DMS114 treated with DMSO at 0.1 percent for 48 hours (cell line): Measurements from ENCODE around the gene OR52B4.
"Not testable (repeated sequence)": the region's sequence is repeated elsewhere in the genome, so short reads cannot be mapped to it uniquely, and the experiment has no call there.

Experiments used
- DNase-seq: peaks from one replicate; lab custom pipeline; 2025; ENCODE audit not compliant: unreplicated experiment; lab: John Stamatoyannopoulos, UW

OR52B4 gene

GRCh38 chr11:4368286-4368685 is at the start of gene OR52B4:
Gene OR52B4, minus strand, starts transcription at chr11:4368386. Its CDS starts 91 bp downstream, at chr11:4368295.
- DNase-seq: no peak

GRCh38 chr11:4416816-4417215 is 48.6 kb upstream of the OR52B4 start:
- no peak for DNase-seq

- no peak for DNase-seq
Observed at GRCh38 chr11:4416306-4416705, 48.1 kb upstream of the OR52B4 start.

- not testable (repeated sequence) for DNase-seq
Observed at GRCh38 chr11:4406206-4406605, 38.0 kb upstream of the OR52B4 start.

GRCh38 chr11:4393858-4394223 is 25.7 kb upstream of the OR52B4 start:
- DNase-seq: no peak

- DNase-seq: peak; percentile 65
Observed at GRCh38 chr11:4393209-4393857, 25.1 kb upstream of the OR52B4 start, which contains the start of gene TRIM21. Gene TRIM21, minus strand, starts transcription at chr11:4393702. Its CDS starts 3,293 bp downstream, at chr11:4390409.

GRCh38 chr11:4388221-4388620 is 20.0 kb upstream of the OR52B4 start:
- DNase-seq: no peak

- no peak for DNase-seq
Observed at GRCh38 chr11:4385978-4386740, 18.0 kb upstream of the OR52B4 start.

GRCh38 chr11:4381901-4382300 is 13.7 kb upstream of the OR52B4 start:
- DNase-seq: no peak

GRCh38 chr11:4375431-4376140 is 7.4 kb upstream of the OR52B4 start:
- DNase-seq: no peak

- no peak for DNase-seq
Observed at GRCh38 chr11:4370166-4370565, 2.0 kb upstream of the OR52B4 start.

GRCh38 chr11:4348142-4348541 is 20.0 kb downstream of the OR52B4 start:
- not testable (repeated sequence) for DNase-seq

- not testable (repeated sequence) for DNase-seq
Observed at GRCh38 chr11:4345366-4345765, 22.8 kb downstream of the OR52B4 start.

GRCh38 chr11:4334356-4334755 is 33.8 kb downstream of the OR52B4 start:
- DNase-seq: not testable (repeated sequence)
